IPS-11a (cell line): ENCODE results near the gene SRSF7.
"Not testable (repeated sequence)": the region's sequence is repeated elsewhere in the genome, so short reads cannot be mapped to it uniquely, and the experiment has no call there.

Experiments
- H3K4me3 ChIP-seq: one replicate; pipeline ENCODE4 v1.5.1; 2013; ENCODE audit warnings: low read depth, low read length, control low read depth

The SRSF7 gene

GRCh38 chr2:38750891-38751595 lies at the start of gene SRSF7:
Gene SRSF7, minus strand, starts transcription at chr2:38751361. Its CDS starts 105 bp downstream, at chr2:38751256.
- peak within 1 kb of the TSS; percentile 99 for H3K4me3 ChIP-seq

DNA sequence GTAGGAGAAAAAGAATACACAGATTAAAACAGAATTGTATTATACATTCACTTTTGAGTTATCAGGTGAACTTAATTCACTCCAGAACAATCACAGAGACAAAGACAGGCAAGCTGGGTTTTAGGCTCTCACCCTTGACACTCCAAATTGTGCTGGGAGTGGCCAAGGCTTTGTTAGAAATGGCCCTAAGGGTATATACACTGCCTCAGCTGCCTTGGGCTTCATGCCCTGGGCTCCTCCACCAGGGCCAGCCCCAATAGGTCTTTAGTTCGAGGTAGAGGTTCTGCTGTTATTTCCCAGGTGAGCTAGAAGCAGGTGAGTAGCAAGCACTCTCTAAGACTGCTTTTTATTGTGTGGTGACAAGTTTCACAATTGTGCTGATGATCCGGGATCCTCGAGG lies 46.8 kb upstream of the SRSF7 start:
- H3K4me3 ChIP-seq: no peak overlapping the region

DNA sequence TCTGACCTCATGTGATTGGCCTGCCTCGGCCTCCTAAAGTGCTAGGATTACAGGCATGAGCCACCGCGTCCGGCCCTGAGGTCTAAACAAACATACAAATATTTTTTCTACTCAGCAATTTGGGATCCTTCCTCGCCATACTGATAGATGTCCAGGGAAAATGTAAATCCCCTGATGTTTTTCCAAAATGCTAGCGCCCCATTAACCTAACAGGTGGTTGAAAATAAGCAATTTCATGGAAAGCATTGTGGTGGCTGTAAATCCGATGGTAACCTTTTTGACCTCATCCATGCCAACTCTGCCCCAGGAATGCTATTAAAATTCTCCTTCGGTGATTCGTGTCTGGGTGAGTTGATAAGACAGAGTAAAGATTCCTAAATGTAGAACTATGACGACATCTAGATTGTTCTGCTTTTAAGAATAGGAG lies 46.1 kb upstream of the SRSF7 start:
- H3K4me3 ChIP-seq: no peak overlapping the region

GRCh38 chr2:38795016-38795415 lies 43.9 kb upstream of the SRSF7 start:
- not testable (repeated sequence) for H3K4me3 ChIP-seq

- H3K4me3 ChIP-seq: no peak overlapping the region
These were observed 43.2 kb upstream of the SRSF7 start for GRCh38 chr2:38794235-38794946.

DNA sequence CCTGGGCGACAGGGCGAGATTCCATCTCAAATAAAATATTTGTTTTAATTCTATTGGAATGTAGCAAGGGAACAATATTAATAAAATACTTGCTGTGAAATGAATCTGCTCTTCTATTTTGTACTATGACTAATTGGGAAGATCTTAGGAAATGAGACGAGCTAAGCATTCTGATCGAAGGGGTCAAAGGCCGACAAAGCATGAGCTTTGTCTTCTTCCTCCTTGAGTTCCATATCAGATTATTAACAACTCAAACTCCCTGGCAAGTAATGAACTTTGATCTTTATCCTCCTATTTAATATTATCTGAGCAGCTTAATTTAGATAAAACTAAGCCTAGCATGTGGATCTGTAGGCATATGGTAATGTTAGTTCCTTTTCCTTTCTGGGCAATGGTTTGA lies 42.4 kb upstream of the SRSF7 start:
- no peak overlapping the region for H3K4me3 ChIP-seq

- H3K4me3 ChIP-seq: no peak overlapping the region
These were observed 41.6 kb upstream of the SRSF7 start for GRCh38 chr2:38792751-38793150.

GRCh38 chr2:38792321-38792720 lies 41.2 kb upstream of the SRSF7 start:
- not testable (repeated sequence) for H3K4me3 ChIP-seq

DNA sequence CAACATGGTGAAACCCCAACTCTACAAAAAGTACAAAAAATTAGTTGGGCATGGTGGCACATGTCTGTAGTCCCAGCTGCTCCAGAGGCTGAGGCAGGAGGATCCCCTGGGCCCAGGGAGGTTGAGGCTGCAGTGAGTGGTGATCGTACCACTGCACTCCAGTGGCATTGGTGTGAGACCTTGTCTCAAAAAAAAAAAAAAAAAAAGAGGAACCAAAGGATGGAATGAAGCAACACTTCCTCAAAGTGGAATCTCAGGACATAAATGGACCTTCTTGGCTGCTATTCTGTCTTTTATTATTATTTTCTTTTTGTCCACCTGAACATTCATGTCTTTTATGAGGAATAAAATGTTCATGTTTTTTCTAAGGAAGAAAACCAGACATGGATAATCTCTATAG lies 40.6 kb upstream of the SRSF7 start:
- H3K4me3 ChIP-seq: no peak overlapping the region

DNA sequence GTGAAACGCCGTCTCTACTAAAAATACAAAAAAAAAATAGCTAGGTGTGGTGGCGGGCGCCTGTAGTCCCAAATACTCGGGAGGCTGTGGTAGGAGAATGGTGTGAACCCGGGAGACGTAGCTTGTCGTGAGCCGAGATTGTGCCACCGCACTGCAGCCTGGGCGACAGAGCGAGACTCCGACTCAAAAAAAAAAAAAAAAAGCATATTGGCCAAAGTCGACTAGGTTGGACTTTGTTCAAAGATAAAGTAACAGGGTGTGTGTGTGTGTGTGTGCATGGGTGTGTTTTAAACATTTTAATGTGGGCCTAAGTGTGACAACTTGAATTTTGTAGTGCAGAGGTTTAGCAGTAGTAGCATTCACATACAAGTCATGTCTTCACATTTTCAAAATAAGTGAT lies 38.5 kb upstream of the SRSF7 start:
- no peak overlapping the region for H3K4me3 ChIP-seq

GRCh38 chr2:38788306-38788705 lies 37.1 kb upstream of the SRSF7 start:
- H3K4me3 ChIP-seq: no peak overlapping the region

DNA sequence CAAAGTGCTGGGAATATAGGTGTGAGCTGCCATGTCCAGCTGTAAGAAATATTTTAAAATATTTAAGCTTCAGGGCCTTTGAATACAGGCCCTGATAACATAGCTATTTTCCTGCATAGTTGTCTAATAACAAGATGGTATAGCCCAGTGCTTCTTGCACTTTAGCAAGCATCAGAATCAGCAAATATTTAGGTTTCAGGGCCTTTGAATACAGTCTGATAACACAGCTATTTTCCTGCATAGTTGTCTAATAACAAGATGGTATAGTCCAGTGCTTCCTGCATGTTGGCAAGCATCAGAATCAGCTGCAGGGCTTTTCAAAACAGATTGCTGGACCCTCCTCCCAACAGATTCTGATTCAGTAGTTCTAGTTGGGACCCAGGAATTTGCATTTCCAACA lies 32.4 kb upstream of the SRSF7 start:
- no peak overlapping the region for H3K4me3 ChIP-seq

GRCh38 chr2:38778687-38779082 lies 27.5 kb upstream of the SRSF7 start:
- H3K4me3 ChIP-seq: peak overlapping the region; percentile 81

GRCh38 chr2:38776531-38776930 lies 25.4 kb upstream of the SRSF7 start:
- no peak overlapping the region for H3K4me3 ChIP-seq

GRCh38 chr2:38775921-38776225 lies 24.7 kb upstream of the SRSF7 start:
- no peak overlapping the region for H3K4me3 ChIP-seq

DNA sequence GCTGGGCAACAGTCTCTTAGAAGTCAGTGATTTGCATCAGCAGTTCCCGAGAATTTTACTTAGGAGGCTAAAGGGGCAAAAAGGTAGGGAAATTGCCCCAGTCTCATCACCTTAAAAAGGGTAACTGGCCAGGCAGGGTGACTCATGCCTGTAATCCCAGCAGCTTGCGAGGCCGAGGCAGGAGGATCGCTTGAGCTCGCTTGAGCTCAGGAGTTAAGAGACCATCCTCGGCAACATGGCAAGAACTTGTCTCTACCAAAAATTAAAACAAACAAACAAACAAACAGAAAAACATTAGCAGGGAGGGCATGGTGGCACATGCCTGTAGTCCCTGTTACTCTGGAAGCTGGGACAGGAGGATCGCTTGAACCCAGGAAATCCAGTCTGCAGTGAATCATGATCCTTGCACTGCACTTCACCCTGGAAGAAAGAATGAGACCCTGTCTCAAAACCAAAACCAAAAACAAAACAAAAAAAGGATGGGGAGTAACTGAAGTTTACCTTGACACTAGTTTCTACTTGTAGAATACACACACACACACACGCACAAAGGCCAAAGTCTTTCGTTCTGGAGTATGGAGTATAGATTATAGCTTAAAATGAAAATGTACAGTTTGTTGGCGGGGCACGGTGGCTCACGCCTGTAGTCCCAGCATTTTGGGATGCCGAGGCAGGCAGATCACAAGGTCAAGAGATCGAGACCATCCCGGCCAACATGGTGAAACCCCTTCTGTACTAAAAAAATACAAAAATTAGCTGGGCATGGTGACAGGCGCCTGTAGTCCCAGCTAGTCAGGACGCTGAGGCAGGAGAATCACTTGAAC lies 24.1 kb upstream of the SRSF7 start:
- no peak overlapping the region for H3K4me3 ChIP-seq

DNA sequence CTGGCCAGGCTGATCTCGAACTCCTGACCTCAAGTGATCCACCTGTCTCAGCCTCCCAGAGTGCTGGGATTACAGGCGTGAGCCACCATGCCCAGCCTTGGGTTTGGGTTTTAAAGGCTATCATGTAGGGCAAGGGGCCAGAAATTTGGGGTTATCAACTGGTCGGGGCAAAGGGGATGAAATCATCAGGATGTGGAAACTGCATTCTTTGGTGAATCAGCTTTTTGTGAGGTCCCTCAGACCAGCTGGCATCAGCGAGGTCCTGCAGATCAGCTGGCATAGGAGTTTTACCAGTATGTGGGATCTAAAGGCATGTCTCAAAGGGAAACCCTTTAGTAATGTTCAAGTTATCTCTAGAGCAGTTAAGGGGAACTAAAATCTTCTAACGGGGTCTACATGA lies 20.5 kb upstream of the SRSF7 start:
- H3K4me3 ChIP-seq: no peak overlapping the region

GRCh38 chr2:38765551-38765950 lies 14.4 kb upstream of the SRSF7 start:
- H3K4me3 ChIP-seq: no peak overlapping the region

DNA sequence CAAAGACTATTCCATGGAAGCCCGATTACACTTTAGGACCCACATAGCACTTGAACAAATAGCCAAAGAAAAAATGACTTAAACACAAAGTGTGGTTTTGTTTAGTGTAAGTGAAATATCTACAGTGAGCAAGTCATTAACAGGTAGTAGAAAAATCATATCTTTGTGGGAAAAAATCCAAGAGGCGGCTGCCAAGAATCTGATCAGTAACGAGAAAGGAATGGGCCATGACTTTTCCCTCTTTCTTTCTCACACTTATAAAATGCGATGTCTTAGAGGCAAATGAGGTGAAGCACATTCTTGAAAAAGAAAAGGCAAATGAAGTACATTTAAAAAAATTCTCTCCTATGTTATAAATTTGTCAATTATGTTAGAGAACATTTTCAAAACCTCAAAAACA lies 14.0 kb upstream of the SRSF7 start:
- H3K4me3 ChIP-seq: no peak overlapping the region

DNA sequence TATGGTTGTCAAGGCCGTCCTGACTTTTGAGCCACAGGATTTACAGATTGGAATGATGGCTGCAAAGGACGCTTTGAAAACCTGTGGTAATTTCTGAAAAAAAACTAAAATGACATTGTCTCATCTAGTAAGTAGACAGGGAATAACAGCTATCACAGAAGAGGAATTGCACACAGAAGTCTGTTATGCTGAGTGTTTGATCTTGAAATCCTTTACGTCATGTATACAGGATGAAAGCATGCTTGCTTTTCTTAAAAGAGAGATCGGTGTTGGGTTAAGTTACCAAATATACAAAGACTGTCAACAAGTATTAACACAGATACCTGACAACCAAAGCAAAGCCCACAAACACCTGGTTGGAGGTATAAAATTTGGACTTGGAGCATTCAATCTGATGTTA lies 12.6 kb upstream of the SRSF7 start:
- no peak overlapping the region for H3K4me3 ChIP-seq

DNA sequence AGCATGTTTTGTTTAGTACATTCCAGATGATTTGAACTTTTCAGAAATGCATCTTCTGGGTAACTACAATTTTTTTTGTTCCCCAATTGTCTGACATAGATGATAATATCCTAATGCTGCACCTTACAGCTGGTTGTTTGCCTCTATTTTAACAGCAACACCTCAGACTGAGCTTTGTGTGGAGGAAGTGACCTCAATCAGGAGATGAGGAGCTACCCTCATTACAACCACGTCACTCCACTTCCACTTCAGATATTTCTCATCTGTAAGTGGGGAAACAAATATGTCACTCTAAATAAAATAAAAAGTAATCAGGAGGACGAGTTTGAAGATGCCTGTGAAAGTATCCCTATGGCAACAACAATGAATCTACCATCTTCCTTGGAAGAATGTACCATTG lies 12.1 kb upstream of the SRSF7 start:
- H3K4me3 ChIP-seq: no peak overlapping the region

DNA sequence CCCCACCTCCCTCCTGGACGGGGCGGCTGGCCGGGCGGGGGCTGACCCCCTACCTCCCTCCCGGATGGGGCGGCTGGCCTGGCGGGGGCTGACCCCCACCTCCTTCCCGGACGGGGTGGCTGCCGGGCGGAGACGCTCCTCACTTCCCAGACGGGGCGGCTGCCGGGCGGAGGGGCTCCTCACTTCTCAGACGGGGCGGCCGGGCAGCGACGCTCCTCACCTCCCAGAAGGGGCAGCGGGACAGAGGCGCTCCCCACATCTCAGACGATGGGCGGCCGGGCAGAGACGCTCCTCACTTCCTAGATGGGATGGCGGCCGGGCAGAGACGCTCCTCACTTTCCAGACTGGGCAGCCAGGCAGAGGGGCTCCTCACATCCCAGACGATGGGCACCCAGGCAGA lies 4.7 kb upstream of the SRSF7 start:
- H3K4me3 ChIP-seq: not testable (repeated sequence)
